ENCODE data around the gene BACE1-AS.

GRCh38 chr11:117327567-117328374, 36.6 kb downstream of the BACE1-AS start, which contains the start of gene CEP164:
- TF ChIP-seq CTCF (conservative IDR thresholded peaks at IDR 0.05; ENCODE audit: low read depth, low read length) (no peak), EZH2phosphoT487 (IDR thresholded peaks at IDR 0.05; ENCODE audit: borderline replicate concordance, low read length) (no peak), EZH2 (IDR thresholded peaks at IDR 0.05; ENCODE audit: low read length, unreplicated experiment) (no peak)
